ENCODE data around the gene CTNNBL1.

GRCh38 chr20:37669773-37670236 lies 24.0 kb upstream of the CTNNBL1 start:
- TF ChIP-seq EZH2 (IDR thresholded peaks at IDR 0.05) (no peak), POLR2AphosphoS5 (IDR thresholded peaks at IDR 0.05; ENCODE audit: borderline replicate concordance, low read depth, low read length) (no peak)
